ENCODE measurements around the gene KIF2B.
"Not testable (repeated sequence)": the region's sequence is repeated elsewhere in the genome, so short reads cannot be mapped to it uniquely, and the experiment has no call there.

Gene KIF2B, protein sequence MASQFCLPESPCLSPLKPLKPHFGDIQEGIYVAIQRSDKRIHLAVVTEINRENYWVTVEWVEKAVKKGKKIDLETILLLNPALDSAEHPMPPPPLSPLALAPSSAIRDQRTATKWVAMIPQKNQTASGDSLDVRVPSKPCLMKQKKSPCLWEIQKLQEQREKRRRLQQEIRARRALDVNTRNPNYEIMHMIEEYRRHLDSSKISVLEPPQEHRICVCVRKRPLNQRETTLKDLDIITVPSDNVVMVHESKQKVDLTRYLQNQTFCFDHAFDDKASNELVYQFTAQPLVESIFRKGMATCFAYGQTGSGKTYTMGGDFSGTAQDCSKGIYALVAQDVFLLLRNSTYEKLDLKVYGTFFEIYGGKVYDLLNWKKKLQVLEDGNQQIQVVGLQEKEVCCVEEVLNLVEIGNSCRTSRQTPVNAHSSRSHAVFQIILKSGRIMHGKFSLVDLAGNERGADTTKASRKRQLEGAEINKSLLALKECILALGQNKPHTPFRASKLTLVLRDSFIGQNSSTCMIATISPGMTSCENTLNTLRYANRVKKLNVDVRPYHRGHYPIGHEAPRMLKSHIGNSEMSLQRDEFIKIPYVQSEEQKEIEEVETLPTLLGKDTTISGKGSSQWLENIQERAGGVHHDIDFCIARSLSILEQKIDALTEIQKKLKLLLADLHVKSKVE

DNA sequence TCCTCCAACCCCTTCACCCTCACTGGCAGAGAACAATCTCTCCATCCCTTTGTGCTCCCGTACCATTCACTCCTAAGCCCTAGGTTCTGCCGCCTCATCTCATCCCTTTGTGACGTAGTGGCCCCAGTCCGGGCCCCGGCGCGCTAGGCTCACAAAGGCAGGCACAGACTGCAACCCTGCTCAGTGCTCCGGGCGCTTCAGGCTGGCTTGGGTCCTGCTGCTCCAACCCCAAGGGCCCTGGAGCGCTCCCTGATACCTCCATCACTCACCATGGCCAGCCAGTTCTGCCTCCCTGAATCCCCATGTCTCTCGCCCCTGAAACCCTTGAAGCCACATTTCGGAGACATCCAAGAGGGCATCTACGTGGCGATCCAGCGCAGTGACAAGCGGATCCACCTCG is at the start of gene KIF2B:
KIF2B (plus strand) TSS at position 164 of the 400 bp plus-strand sequence; CDS start at position 271, 107 bp downstream.
- DNase-seq, result no peak

DNA sequence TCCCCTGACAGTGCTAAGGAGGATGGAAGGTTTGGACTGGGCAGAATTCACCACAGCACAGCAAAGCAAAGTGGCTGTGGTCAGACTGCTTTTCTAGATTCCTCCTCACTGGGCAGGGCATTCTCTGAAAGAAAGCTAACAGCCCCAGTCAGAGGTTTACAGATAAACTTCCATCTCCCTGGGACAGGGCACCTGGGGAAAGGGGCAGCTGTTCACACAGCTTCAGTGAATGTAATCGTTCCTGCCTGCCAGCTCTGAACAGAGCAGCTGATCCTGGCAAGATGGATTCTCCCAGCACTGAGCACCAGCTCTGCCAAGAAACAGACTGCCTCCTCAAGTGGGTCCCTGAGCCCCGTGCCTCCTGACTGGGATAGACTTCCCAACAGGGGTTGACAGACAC is 42.4 kb upstream of the KIF2B start:
- DNase-seq, result no peak

DNA sequence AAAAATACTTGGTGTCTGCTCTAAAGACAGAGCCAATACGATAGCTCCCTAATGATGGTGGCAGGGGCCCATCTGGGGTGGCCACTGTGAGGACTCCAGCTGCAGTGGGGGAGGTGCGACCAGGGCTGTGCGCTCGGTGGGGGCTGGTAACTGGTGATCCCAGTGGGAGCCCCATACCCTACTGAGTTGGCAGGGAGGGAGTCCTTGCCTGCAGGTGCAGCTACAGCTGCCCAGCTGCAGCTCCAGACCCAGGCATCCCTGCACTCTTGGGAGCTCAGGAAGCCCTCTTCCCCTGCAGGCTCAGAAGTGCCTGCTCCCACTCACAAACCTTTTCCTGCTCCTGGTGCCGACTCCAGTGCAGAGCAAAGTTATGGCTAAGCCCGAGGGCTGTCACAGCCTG is 31.2 kb upstream of the KIF2B start:
- no peak for DNase-seq

DNA sequence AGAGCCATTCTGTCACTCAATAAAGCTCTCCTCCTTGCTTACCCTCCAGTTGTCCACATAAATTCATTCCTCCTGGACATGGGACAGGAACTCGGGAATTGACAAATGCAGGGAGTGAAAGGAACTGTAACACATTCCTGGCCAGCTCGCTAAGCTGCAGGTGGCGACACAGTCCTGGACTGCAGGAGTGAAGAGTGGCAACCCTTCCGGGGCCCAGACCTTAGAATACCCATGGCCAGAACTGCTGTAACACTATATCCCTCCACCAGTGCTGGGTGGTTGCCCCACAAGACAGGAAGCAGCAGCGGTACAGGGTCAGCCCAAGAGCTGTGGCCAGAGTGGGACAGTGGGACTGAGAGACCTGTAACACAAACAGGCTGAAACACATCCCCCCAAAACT is 30.3 kb upstream of the KIF2B start:
- DNase-seq, result no peak

DNA sequence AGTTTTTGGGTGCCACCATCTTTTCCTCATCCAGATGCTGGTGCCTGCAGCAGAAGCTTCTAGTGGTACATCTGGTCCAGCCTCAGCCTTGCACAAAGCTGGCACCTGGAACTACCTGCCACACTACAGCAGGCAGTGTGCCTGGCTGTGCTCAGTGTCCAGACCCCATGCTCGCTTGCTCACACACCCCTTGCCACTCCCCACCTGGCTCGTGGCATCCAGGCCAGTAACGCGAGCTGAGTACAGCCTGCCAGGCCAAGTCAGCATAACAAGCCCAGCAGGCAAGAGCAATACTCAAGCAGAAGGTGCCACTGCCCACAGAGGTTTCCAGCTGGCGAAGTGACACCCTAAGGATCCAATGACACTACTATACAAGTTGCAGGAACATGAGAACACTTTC is 29.7 kb upstream of the KIF2B start:
- no peak for DNase-seq

DNA sequence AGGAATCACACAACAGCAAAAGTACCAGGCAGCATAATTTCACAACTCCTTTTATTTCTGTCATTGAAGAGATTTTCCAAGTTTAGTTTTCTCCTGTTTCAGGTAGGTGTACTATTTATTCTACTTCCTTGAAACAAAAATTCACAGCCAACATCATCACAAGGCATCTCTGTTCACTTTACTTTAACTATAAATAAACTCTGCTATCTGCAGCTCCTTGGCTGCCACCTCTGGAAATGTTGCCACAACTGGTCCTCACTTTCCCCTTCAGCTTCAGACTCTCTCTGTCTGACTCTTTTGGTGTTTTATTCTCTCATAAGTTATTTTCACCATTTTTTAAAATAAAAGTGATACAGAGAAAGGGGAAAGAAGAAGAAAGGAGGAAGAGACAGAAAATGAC is 27.9 kb upstream of the KIF2B start:
- DNase-seq, result no peak

DNA sequence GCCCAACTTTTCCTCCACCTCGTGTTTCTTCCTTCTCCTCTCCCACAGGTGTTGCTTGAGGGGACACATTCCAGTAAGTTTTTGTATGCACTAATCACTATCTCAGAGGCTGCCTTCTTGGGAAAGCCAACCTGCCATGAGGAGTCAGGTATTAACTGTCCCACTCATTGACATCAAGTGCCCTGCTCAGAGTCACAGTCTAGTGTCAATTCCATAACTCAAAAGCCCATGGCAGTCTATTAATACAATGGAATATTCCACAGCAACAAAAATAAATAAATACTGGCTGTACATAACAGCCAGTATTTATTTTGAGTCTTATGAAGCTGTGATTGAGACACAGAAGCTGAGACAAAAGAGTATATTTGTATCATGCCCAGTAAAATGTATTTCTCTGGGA is 26.1 kb upstream of the KIF2B start:
- DNase-seq, result no peak

DNA sequence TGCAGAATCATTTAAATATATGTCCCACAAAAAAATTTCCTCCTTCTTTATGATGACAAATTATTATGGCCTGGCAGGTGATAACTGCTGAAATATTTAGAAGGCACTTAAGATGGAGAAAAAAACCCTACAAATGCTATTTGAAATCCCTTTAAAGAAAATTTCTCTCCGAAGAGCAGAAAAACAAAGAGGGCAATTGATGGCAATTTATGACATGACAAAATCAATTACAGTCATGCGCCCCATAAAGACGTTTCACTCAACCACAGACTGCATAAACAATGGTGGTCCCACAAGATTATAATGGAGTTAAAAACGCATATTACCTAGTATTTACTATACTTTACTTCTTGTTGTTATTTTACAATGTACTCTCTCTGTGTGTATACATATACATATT is 25.2 kb upstream of the KIF2B start:
- no peak for DNase-seq

DNA sequence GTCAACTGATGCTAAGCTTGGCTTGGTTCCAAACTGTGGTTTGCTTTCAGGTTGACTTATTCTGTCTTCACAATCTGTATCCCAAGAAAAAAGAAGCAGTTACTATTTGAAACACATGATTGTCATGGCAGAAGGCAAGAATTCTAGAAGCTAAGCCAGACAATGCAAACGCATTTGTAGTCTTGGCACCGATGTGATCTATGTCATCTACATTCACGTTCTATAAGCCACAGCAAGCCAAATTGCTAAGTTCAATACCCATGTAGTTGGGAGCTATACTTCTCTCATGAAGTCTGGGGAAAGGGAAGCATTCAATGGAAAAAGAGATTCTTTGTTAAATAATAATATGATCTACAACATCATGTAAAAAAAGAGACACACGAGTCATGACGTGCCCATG is 18.3 kb upstream of the KIF2B start:
- no peak for DNase-seq

DNA sequence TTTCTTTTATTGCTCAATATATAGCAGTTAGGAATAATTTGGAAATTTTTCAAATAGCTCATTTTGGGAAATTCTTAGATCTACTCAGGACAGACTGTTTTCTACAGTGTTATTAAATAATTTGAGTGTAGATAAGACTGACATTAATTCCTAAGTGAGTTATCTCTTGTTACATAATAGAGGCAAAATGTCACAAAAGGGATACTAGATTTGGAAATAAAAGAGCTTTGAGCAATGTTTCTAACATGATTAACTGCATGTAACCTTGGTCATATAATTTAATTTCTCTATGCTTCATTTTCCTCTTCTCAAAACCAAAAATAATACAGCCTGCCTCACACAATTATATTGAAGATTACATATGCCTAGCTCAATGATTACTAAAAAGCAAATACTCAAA is 16.3 kb upstream of the KIF2B start:
- no peak for DNase-seq

DNA sequence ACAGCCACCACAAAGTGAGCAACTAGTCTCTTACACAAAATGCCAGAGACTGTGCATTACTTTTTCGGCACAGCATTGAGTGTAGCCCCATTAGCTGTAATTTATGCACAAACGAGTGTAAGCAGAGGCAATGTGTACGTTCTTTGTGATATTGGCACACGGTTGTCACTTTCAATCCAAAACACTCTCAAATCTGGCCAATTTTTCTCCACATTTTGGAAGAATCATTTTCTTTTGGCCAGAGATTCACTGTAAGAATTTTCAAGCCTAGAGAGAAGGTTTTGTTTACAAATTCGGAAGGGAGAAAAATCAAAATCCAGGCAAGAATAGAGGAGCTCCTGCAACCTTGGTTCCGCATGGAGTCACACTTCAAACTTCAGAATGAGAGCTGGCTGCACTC is 15.4 kb upstream of the KIF2B start:
- DNase-seq, result no peak

DNA sequence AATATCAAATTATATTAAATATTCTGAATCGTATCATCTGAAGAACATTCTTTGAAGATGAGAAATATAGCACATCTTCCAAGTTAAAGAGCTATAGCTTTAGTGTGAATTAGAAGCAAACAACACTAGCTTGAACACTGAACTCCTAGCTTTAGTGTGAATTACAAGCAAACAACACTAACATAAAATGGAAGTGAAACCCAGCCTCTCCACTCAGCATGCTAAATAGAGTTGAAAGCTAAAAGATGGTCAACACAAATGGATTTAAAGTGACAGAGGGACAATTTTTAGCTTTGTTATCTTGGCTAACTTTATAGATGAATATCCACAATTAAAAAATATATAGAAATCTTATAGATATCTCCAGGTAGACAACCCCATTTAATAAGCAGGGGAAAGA is 4.5 kb upstream of the KIF2B start:
- DNase-seq, result no peak

DNA sequence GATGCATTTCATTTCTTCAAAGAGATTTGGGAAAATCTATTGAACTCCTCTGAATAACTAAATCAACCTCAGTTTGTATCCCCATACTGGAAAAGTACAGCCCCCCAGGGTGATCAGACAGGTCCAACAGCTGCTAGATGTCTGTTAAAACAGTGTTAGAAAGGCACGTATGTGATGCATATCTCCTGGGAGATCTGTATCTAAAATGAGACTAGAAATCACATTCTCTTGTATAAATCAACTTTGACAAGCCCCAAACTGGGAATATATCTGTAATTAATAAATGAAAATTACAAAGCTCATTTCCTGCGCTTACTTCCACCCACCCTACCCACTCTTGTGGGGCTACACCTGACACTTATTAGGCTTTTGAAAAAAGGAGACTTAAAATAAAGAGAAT is 3.8 kb upstream of the KIF2B start:
- DNase-seq, result no peak

DNA sequence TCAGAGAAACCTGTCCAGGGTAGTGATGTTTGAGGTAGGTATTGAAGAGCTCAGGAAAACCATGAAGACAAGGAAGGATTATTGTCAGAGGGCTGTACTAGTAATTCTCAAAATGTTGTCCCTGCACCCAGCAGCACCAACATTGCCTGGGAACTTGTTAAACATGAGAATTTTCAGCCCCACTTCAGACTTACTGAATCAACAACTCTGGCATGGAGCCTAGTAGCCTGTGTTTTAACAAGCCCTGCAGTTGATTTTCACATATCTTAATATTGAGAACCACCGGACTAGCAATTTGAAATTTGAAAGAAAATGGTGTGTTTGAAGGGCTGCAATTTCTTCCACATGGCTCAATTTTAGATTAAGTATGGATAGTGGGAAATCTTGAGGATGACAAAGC is 2.8 kb upstream of the KIF2B start:
- DNase-seq, result no peak

DNA sequence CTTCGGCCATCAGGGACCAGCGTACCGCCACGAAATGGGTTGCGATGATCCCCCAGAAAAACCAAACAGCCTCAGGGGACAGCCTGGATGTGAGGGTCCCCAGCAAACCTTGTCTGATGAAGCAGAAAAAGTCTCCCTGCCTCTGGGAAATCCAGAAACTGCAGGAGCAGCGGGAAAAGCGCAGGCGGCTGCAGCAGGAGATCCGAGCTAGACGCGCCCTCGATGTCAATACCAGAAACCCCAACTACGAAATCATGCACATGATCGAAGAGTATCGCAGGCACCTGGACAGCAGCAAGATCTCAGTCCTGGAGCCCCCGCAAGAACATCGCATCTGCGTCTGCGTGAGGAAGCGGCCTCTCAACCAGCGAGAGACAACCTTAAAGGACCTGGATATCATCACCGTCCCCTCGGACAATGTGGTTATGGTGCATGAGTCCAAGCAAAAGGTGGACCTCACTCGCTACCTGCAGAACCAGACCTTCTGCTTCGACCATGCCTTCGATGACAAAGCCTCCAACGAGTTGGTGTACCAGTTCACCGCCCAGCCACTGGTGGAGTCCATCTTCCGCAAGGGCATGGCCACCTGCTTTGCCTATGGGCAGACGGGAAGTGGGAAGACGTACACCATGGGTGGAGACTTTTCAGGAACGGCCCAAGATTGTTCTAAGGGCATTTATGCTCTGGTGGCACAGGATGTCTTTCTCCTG is 769 bp downstream of the KIF2B start:
- no peak for DNase-seq

DNA sequence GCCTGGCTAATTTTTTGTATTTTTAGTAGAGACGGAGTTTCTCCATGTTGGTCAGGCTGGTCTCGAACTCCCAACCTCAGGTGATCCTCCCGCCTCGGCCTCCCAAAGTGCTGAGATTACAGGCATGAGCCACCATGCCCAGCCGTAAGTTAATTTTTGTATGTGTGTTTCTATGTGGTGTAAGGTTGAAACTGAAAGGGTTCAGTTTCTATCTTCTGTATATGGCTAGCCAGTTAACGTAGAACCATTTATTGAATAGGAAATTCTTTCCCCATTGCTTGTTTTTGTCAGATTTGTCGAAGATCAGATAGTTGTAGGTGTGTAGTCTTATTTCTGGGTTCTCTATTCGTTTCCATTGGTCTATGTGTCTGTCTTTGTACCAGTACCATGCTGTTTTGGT is 12.0 kb downstream of the KIF2B start:
- not testable (repeated sequence) for DNase-seq

DNA sequence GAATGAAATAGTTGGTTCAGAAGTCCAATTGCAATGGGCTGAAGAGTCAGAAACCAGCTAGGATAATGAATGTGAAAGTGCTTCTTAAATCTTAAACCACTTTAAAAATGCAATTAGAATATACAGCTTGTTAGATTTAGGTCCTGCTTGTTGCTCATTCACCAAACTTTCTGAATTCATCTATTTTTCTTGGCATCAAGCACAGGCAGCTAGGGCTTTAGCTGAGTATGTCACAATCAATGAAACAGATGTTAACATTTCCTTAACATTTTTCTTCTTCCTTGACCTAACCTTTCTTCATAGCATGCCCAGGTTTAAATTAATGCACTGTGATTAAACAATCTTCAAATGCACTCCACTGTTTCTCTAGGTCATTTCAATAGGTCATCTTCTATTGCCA is 14.4 kb downstream of the KIF2B start:
- DNase-seq, result no peak

DNA sequence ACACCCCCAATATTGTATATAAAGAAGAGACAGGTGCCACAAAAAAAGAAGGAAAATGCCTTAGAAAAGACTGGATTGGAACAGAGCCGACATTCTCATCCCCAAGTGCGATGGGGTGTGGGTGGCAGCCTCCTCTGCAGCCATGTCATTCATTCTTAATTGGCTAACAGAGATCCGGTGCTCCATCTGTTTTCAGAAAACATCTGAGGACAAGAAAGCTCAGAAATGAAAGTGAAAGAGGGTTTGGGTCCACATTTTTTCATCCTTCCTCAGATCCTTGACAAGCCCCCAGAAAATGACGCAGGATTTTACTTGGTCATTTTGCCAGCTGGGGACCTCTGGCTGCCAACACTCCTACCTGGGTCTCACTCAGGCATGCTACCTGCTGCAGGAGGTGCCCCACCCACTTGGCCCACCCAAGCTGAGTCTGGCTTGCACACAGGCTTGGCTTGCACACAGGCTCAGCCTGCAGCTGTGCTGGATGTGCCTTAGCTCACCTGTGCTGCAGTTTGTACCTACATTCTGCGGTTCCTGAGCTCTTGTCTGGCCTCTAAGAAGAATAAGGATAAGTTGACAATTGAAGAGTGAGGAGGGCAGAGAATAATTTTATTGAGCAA is 21.9 kb downstream of the KIF2B start:
- DNase-seq, result no peak

DNA sequence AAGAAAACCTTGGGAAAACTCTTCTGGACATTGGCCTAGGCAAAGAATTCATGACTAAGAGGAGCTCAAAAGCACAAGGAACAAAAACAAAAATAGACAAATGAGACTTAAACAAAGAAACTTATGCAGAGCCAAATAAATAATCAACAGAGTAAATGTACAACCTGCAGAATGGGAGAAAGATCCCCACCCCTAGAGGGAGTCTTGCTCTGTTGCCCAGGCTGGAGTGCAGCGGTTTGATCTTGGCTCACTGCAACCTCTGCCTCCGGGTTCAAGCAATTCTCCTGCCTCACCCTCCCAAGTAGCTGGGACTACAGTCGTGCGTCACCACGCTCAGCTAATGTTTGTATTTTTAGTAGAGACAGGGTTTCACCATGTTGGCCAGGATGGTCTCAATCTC is 48.4 kb downstream of the KIF2B start:
- DNase-seq, result not testable (repeated sequence)
